ENCODE data around the gene IGSF3. TPM values are rescaled to one million over a fixed set of nuclear protein-coding genes. Genes with fewer than 3 reads are reported as not detected.
"Not testable (repeated sequence)": the region's sequence is repeated elsewhere in the genome, so short reads cannot be mapped to it uniquely, and the experiment has no call there.

IGSF3 gene
- polyA plus RNA-seq, 1 donor (not counting 4 experiments of a cell fraction or from before 2014, with no cell fraction given): 47.4 TPM

DNA sequence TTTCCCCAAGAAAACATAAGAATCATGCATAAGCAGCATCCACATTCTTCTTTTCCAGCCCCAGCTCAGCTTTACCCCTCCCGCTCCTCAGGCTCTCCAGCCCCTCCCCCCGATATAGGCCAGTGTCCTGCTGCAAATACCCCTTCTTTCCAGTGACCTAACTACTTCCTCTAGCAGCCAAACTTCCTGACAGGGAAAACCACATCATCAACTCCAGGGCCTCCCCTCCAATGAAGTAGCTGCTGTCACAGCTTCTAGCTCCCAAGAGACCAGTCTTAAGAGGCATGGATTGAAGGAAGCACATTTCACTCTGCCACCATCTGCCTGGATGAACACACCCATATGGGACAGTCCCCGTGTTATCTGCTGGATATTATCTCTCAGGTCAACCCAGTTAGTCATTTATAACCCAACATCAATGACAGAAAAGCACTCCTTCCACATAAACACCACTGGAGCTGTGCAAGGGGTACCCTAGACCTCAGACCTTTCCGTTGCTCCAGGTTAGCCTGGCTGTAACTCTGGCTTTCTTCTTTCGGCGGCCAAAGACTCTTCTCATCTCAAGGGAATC, 57.6 kb downstream of the IGSF3 start:
- H3K9ac ChIP-seq (ENCODE audit: control insufficient read depth, extremely low read depth, insufficient read depth, low read length); H4K20me1 ChIP-seq (ENCODE audit: control insufficient read depth, extremely low read depth, insufficient read depth, low read length); H2AFZ ChIP-seq (ENCODE audit: control insufficient read depth, low read length); FAIRE-seq; dilution Hi-C loops (cut with MboI; ENCODE audit: extremely low pct_ligation_motif_present, low sequenced_read_pairs); H3K4me3 ChIP-seq (ENCODE audit: control insufficient read depth in 2 of 3, extremely low read depth in 1 of 3, insufficient read depth in 2 of 3, low read depth in 1 of 3, low read length in 3 of 3); DNase-seq (ENCODE audit: low read depth, low spot score); H3K9me1 ChIP-seq (ENCODE audit: control insufficient read depth, extremely low read depth, insufficient read depth, low read length); H3K27ac ChIP-seq (ENCODE audit: control insufficient read depth, insufficient read depth, low read length); H3K79me2 ChIP-seq (ENCODE audit: control insufficient read depth, insufficient read depth, low read length); H3K36me3 ChIP-seq (ENCODE audit: control insufficient read depth in 2 of 2, extremely low read depth in 1 of 2, insufficient read depth in 2 of 2, low read length in 2 of 2); H3K27me3 ChIP-seq (ENCODE audit: control insufficient read depth, extremely low read depth, insufficient read depth, low read length); H3K4me2 ChIP-seq (ENCODE audit: control insufficient read depth, extremely low read depth, insufficient read depth, low read depth, low read length); H3K4me1 ChIP-seq (ENCODE audit: control insufficient read depth, extremely low read depth, insufficient read depth, low read length); H3K9me3 ChIP-seq (ENCODE audit: control insufficient read depth, low read depth, low read length): not testable (repeated sequence)

DNA sequence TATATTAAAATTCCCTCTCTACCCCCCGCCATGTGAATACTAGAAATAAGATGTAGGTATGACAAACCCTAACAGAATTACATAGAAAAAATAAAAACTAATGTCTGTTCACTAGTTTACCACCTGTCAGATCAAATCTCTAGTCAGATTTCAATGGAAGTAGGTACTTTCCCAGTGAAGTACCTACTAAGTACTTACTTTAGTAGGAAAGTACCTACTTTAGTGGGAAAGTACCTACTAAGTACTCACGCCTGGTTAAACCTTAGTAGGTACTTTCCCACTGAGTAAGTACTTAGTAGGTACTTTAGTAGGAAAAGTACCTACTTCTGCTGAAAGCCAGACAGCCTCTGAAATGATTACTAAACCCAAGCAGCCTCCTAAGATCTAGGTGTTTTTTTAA, 58.7 kb downstream of the IGSF3 start:
- H3K79me2 ChIP-seq (ENCODE audit: control insufficient read depth, insufficient read depth, low read length); H3K36me3 ChIP-seq (ENCODE audit: control insufficient read depth in 2 of 2, extremely low read depth in 1 of 2, insufficient read depth in 2 of 2, low read length in 2 of 2); dilution Hi-C loops (cut with MboI; ENCODE audit: extremely low pct_ligation_motif_present, low sequenced_read_pairs); H3K9me1 ChIP-seq (ENCODE audit: control insufficient read depth, extremely low read depth, insufficient read depth, low read length); H3K4me1 ChIP-seq (ENCODE audit: control insufficient read depth, extremely low read depth, insufficient read depth, low read length); DNase-seq (ENCODE audit: low read depth, low spot score); H3K4me3 ChIP-seq (ENCODE audit: control insufficient read depth in 2 of 3, extremely low read depth in 1 of 3, insufficient read depth in 2 of 3, low read depth in 1 of 3, low read length in 3 of 3); H3K9me3 ChIP-seq (ENCODE audit: control insufficient read depth, low read depth, low read length); H3K27me3 ChIP-seq (ENCODE audit: control insufficient read depth, extremely low read depth, insufficient read depth, low read length); H3K27ac ChIP-seq (ENCODE audit: control insufficient read depth, insufficient read depth, low read length); H2AFZ ChIP-seq (ENCODE audit: control insufficient read depth, low read length); H3K9ac ChIP-seq (ENCODE audit: control insufficient read depth, extremely low read depth, insufficient read depth, low read length); FAIRE-seq; H3K4me2 ChIP-seq (ENCODE audit: control insufficient read depth, extremely low read depth, insufficient read depth, low read depth, low read length); H4K20me1 ChIP-seq (ENCODE audit: control insufficient read depth, extremely low read depth, insufficient read depth, low read length): not testable (repeated sequence)

DNA sequence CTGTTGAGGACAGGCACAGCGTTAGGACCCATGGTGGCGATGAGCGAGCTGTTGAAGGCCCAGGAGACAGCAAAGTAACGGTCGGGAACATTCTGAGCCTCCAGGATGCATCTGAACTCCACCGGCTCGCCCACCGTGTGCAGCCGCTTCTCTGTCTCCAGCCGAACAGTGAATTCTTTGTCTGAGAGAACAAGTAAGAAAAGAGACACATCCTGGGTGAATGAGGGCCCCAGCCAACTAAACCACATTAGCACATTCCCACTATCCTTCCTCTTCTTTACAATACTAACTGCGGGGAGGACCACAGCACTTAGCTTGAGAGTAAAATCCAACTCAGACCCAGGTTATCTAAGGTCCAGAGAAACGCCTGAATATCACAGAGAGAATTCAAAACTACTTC, 59.4 kb downstream of the IGSF3 start:
- H2AFZ ChIP-seq (ENCODE audit: control insufficient read depth, low read length); H3K36me3 ChIP-seq (ENCODE audit: control insufficient read depth in 2 of 2, extremely low read depth in 1 of 2, insufficient read depth in 2 of 2, low read length in 2 of 2); dilution Hi-C loops (cut with MboI; ENCODE audit: extremely low pct_ligation_motif_present, low sequenced_read_pairs); H3K27me3 ChIP-seq (ENCODE audit: control insufficient read depth, extremely low read depth, insufficient read depth, low read length); FAIRE-seq; H3K4me2 ChIP-seq (ENCODE audit: control insufficient read depth, extremely low read depth, insufficient read depth, low read depth, low read length); H3K79me2 ChIP-seq (ENCODE audit: control insufficient read depth, insufficient read depth, low read length); H3K9me3 ChIP-seq (ENCODE audit: control insufficient read depth, low read depth, low read length); H3K27ac ChIP-seq (ENCODE audit: control insufficient read depth, insufficient read depth, low read length); DNase-seq (ENCODE audit: low read depth, low spot score); H3K4me1 ChIP-seq (ENCODE audit: control insufficient read depth, extremely low read depth, insufficient read depth, low read length); H3K9me1 ChIP-seq (ENCODE audit: control insufficient read depth, extremely low read depth, insufficient read depth, low read length); H3K9ac ChIP-seq (ENCODE audit: control insufficient read depth, extremely low read depth, insufficient read depth, low read length); H4K20me1 ChIP-seq (ENCODE audit: control insufficient read depth, extremely low read depth, insufficient read depth, low read length); H3K4me3 ChIP-seq (ENCODE audit: control insufficient read depth in 2 of 3, extremely low read depth in 1 of 3, insufficient read depth in 2 of 3, low read depth in 1 of 3, low read length in 3 of 3): not testable (repeated sequence)

DNA sequence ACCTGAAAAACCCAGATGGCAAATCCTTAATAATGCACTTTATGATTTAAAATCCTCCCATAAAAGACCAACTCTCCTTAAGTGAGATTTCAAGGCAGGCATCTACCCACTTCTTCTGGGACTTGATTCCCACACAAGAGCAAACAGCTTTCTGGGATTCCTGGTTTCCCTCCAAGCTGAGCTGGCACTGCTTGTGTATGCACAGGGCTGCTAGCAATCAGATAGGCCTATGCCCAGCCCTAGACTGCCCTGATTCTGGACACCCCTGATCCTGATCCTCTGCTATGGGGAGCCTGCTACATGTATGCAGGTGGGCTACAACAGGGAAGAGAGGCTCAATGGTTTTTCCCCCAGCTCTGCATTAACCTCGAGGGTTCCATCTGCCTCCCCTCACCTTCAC, 60.1 kb downstream of the IGSF3 start:
- H3K27ac ChIP-seq (ENCODE audit: control insufficient read depth, insufficient read depth, low read length); DNase-seq (ENCODE audit: low read depth, low spot score); H3K79me2 ChIP-seq (ENCODE audit: control insufficient read depth, insufficient read depth, low read length); H3K9ac ChIP-seq (ENCODE audit: control insufficient read depth, extremely low read depth, insufficient read depth, low read length); H3K4me1 ChIP-seq (ENCODE audit: control insufficient read depth, extremely low read depth, insufficient read depth, low read length); H3K27me3 ChIP-seq (ENCODE audit: control insufficient read depth, extremely low read depth, insufficient read depth, low read length); H3K9me3 ChIP-seq (ENCODE audit: control insufficient read depth, low read depth, low read length); H2AFZ ChIP-seq (ENCODE audit: control insufficient read depth, low read length); dilution Hi-C loops (cut with MboI; ENCODE audit: extremely low pct_ligation_motif_present, low sequenced_read_pairs); H4K20me1 ChIP-seq (ENCODE audit: control insufficient read depth, extremely low read depth, insufficient read depth, low read length); FAIRE-seq; H3K36me3 ChIP-seq (ENCODE audit: control insufficient read depth in 2 of 2, extremely low read depth in 1 of 2, insufficient read depth in 2 of 2, low read length in 2 of 2); H3K9me1 ChIP-seq (ENCODE audit: control insufficient read depth, extremely low read depth, insufficient read depth, low read length); H3K4me2 ChIP-seq (ENCODE audit: control insufficient read depth, extremely low read depth, insufficient read depth, low read depth, low read length); H3K4me3 ChIP-seq (ENCODE audit: control insufficient read depth in 2 of 3, extremely low read depth in 1 of 3, insufficient read depth in 2 of 3, low read depth in 1 of 3, low read length in 3 of 3): not testable (repeated sequence)

DNA sequence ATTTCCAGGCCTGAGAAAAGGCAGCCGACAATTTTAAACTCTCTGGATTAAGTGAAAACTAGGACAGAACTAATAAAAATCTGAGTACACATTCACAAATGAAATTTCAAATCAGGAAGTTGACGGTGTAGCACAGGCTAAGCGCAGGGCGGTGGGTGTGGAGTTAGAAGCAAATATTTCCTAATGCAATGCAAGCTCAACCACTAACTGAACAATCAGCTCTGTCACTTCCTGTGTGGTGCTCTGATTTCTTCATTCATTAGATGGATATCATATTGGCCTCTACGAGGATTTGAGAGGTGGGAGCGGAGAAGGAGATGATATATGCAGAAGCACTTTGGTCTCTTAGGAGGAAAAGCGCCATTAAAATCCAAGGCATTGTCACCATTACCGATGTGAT, 61.5 kb downstream of the IGSF3 start:
- H3K27ac ChIP-seq (ENCODE audit: control insufficient read depth, insufficient read depth, low read length); H3K4me1 ChIP-seq (ENCODE audit: control insufficient read depth, extremely low read depth, insufficient read depth, low read length); H2AFZ ChIP-seq (ENCODE audit: control insufficient read depth, low read length); dilution Hi-C loops (cut with MboI; ENCODE audit: extremely low pct_ligation_motif_present, low sequenced_read_pairs); H3K79me2 ChIP-seq (ENCODE audit: control insufficient read depth, insufficient read depth, low read length); H3K27me3 ChIP-seq (ENCODE audit: control insufficient read depth, extremely low read depth, insufficient read depth, low read length); H3K4me2 ChIP-seq (ENCODE audit: control insufficient read depth, extremely low read depth, insufficient read depth, low read depth, low read length); H3K36me3 ChIP-seq (ENCODE audit: control insufficient read depth in 2 of 2, extremely low read depth in 1 of 2, insufficient read depth in 2 of 2, low read length in 2 of 2); H3K4me3 ChIP-seq (ENCODE audit: control insufficient read depth in 2 of 3, extremely low read depth in 1 of 3, insufficient read depth in 2 of 3, low read depth in 1 of 3, low read length in 3 of 3); DNase-seq (ENCODE audit: low read depth, low spot score); H3K9ac ChIP-seq (ENCODE audit: control insufficient read depth, extremely low read depth, insufficient read depth, low read length); H3K9me1 ChIP-seq (ENCODE audit: control insufficient read depth, extremely low read depth, insufficient read depth, low read length); H4K20me1 ChIP-seq (ENCODE audit: control insufficient read depth, extremely low read depth, insufficient read depth, low read length); FAIRE-seq; H3K9me3 ChIP-seq (ENCODE audit: control insufficient read depth, low read depth, low read length): not testable (repeated sequence)

Measured in keratinocyte (primary cell).